HG03045 (cell line): ENCODE results near the gene OPN3.
A peak's percentile ranks its signal among the peaks of the same experiment; 100 is the strongest.
"Not testable (repeated sequence)": the region's sequence is repeated elsewhere in the genome, so short reads cannot be mapped to it uniquely, and the experiment has no call there.

Source experiments
- ATAC-seq: cut with Tn5 transposase; IDR thresholded peaks from one replicate; pipeline ENCODE4 v1.9.1; 2021; ENCODE audit warnings: mild to moderate bottlenecking, moderate library complexity; ENCODE audit not compliant: unreplicated experiment

The OPN3 gene

GRCh38 chr1:241640149-241640866, at the start of gene OPN3, which contains the start of gene CHML:
Gene OPN3 (minus strand): TSS chr1:241640369. CDS start chr1:241640254, 115 bp downstream.
Gene CHML (minus strand): TSS chr1:241640369. CDS start chr1:241635766, 4,603 bp downstream.
- peak; percentile 93 for ATAC-seq

- ATAC-seq = no peak
Measured at GRCh38 chr1:241688940-241689368, 48.8 kb upstream of the OPN3 start.

- no peak for ATAC-seq
Measured at GRCh38 chr1:241684108-241684507, 43.9 kb upstream of the OPN3 start.

- no peak for ATAC-seq
Measured at GRCh38 chr1:241682921-241683320, 42.8 kb upstream of the OPN3 start.

GRCh38 chr1:241681861-241682448, 41.8 kb upstream of the OPN3 start:
- ATAC-seq = not testable (repeated sequence)

- no peak for ATAC-seq
Measured at GRCh38 chr1:241679961-241680360, 39.8 kb upstream of the OPN3 start.

GRCh38 chr1:241679404-241679803, 39.2 kb upstream of the OPN3 start:
- ATAC-seq = no peak

GRCh38 chr1:241678536-241678935, 38.4 kb upstream of the OPN3 start:
- ATAC-seq = no peak

- peak; percentile 85 for ATAC-seq
Measured at GRCh38 chr1:241677201-241677600, 37.0 kb upstream of the OPN3 start.

GRCh38 chr1:241675983-241676382, 35.8 kb upstream of the OPN3 start:
- ATAC-seq = no peak

GRCh38 chr1:241674805-241675384, 34.7 kb upstream of the OPN3 start:
- no peak for ATAC-seq

- no peak for ATAC-seq
Measured at GRCh38 chr1:241672301-241672700, 32.1 kb upstream of the OPN3 start.

GRCh38 chr1:241666419-241666818, 26.2 kb upstream of the OPN3 start:
- no peak for ATAC-seq

- no peak for ATAC-seq
Measured at GRCh38 chr1:241660424-241660972, 20.3 kb upstream of the OPN3 start.

- ATAC-seq = not testable (repeated sequence)
Measured at GRCh38 chr1:241659016-241659415, 18.8 kb upstream of the OPN3 start.

GRCh38 chr1:241658081-241658793, 18.1 kb upstream of the OPN3 start:
- no peak for ATAC-seq

GRCh38 chr1:241654641-241655040, 14.5 kb upstream of the OPN3 start:
- ATAC-seq = no peak

GRCh38 chr1:241654019-241654418, 13.8 kb upstream of the OPN3 start:
- no peak for ATAC-seq

- ATAC-seq = no peak
Measured at GRCh38 chr1:241652012-241652411, 11.8 kb upstream of the OPN3 start, which contains the start of gene WDR64. Gene WDR64 (plus strand): TSS chr1:241652281. CDS start chr1:241652485, 204 bp downstream.

GRCh38 chr1:241648159-241648558, 8.0 kb upstream of the OPN3 start:
- no peak for ATAC-seq

GRCh38 chr1:241647658-241648057, 7.5 kb upstream of the OPN3 start:
- ATAC-seq = no peak
